SK-N-SH (cell line): ENCODE data around the gene ATP5PB.

Experiments
- CTCF ChIP-seq: fragments of 200-600 bp; sonication (generic); IDR thresholded peaks from 2 replicates; pipeline ENCODE4 v1.6.1; 2017; ENCODE audit warnings: antibody characterized with exemption, mild to moderate bottlenecking, moderate library complexity
- TAF1 ChIP-seq: IDR thresholded peaks from 2 replicates; pipeline ENCODE4 v1.6.1; 2012; ENCODE audit warnings: low read depth, mild to moderate bottlenecking, low read length, moderate library complexity, borderline replicate concordance

- no peak for TF ChIP-seq CTCF
- no peak for TF ChIP-seq TAF1
Measured at GRCh38 chr1:111422546-111423391, 26.5 kb upstream of the ATP5PB start.
